ENCODE measurements around the gene GJD3. TPM values are rescaled to one million over a fixed set of nuclear protein-coding genes. Genes with fewer than 3 reads are reported as not detected.
A peak's percentile ranks its signal among the peaks of the same experiment; 100 is the strongest.

The GJD3 gene
- total RNA-seq, 2 donors from 2014 or later = 1.3 TPM; not detected in 1

- no peak overlapping the region for H3K4me3 ChIP-seq
- DNase-seq = no peak
- ATAC-seq = no peak
- no peak for TF ChIP-seq POLR2A (IDR thresholded peaks at IDR 0.05)
- TF ChIP-seq CTCF (IDR thresholded peaks at IDR 0.05) = no peak
- no peaks in the 10 kb centered on the region for H3K36me3 ChIP-seq (replicated peaks in 1 of 2; ENCODE audit: insufficient read depth in 1 of 2, low read depth in 2 of 2)
- no peaks in the 10 kb centered on the region for H3K27me3 ChIP-seq
- intact Hi-C loops (cut with DNase I) = no loop called here
- H3K4me1 ChIP-seq = peaks cover 67% of the 10 kb centered on the region
- H3K27ac ChIP-seq = peak overlapping the region; percentile 45 to 91 (median 86)
- WGBS, 2 donors = 80 to 84% methylated on average over 4 of the region's 4 CpGs
- no peaks in the 10 kb centered on the region for H3K9me3 ChIP-seq
Measured at GRCh38 chr17:40333781-40334448, 30.6 kb downstream of the GJD3 start.

GRCh38 chr17:40331743-40332641, 32.5 kb downstream of the GJD3 start:
- no peak overlapping the region for H3K4me3 ChIP-seq
- DNase-seq (peak; percentile 88 to 93 (median 91)), ATAC-seq (peak; percentile 90)
- peak in 2 of 3 donors; percentile 10 to 24 for TF ChIP-seq POLR2A (IDR thresholded peaks at IDR 0.05)
- TF ChIP-seq CTCF (IDR thresholded peaks at IDR 0.05) = peak in 2 of 7 experiments; percentile 12 to 31
- peaks cover 80% of the 10 kb centered on the region for H3K4me1 ChIP-seq
- H3K27me3 ChIP-seq = no peaks in the 10 kb centered on the region
- no peaks in the 10 kb centered on the region for H3K36me3 ChIP-seq (replicated peaks in 1 of 2; ENCODE audit: insufficient read depth in 1 of 2, low read depth in 2 of 2)
- H3K9me3 ChIP-seq = no peaks in the 10 kb centered on the region
- intact Hi-C loops (cut with DNase I) = no loop called here
- H3K27ac ChIP-seq = peak overlapping the region; percentile 80 to 91 (median 88)
- 0 to 9% methylated on average over 6 to 21 of the region's 22 CpGs for WGBS, 2 donors

- Histone ChIP-seq H3K27me3 (no peaks in the 10 kb centered on the region), H3K9me3 (no peaks in the 10 kb centered on the region), H3K36me3 (replicated peaks in 1 of 2; ENCODE audit: insufficient read depth in 1 of 2, low read depth in 2 of 2) (no peaks in the 10 kb centered on the region), H3K4me1 (peaks cover 91% of the 10 kb centered on the region), H3K4me3 (no peak overlapping the region), H3K27ac (peak overlapping the region; percentile 80 to 91 (median 88))
- peak in 1 of 4 donors; percentile 32 for DNase-seq
- WGBS, 2 donors = 73 to 78% methylated on average over 7 to 10 of the region's 10 CpGs
- intact Hi-C loops (cut with DNase I) = no loop called here
- TF ChIP-seq POLR2A (IDR thresholded peaks at IDR 0.05) (no peak), CTCF (IDR thresholded peaks at IDR 0.05) (no peak)
- no peak for ATAC-seq
Measured at GRCh38 chr17:40330850-40331470, 33.6 kb downstream of the GJD3 start.

DNA sequence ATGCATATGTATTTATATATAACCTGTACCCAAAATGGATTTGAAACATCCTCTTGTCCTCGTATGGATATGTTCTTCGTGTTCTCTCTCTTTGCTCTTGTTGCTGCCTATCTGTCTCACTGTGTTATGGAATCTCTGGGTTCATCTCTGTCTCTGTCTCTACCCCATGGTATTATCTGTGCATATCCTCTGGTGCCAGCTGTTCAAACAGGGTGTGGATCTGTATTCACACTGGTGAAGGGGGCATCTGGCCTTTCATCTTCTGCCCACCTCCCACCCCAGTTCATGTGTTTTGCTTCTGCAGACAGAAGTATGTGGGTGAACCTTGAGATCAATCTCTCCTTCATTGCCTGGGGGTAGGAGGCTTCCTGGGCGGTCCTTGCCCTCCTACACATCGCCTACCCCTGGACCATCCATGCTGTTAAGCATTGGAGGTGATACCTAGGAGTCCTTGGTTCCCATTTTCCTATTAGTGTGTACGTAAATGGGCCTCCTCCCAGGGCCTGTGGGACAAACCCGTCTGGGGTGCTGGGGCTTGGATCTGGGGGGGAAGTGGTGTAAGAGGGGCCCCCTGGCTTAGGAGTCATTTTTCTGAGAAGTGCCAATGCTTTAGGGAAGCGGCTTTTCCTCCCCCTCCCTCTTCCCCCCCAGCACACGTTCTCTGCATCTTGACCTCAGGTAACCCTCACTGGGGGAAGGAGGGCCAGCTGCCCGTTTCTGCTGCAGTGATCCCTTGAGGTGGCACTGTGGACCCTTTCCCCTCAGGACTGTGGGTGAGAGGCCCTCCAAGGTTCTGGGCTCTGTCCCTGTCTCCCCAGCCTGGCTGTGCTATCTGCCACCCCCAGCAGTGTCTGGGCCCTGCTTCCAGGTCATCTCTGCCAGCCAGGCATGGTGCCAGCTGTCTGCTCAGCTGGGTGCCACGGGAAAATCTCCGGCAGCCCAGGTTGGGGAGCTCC, 34.4 kb downstream of the GJD3 start:
- Histone ChIP-seq H3K9me3 (no peaks in the 10 kb centered on the region), H3K36me3 (replicated peaks in 1 of 2; ENCODE audit: insufficient read depth in 1 of 2, low read depth in 2 of 2) (no peaks in the 10 kb centered on the region), H3K4me1 (peaks cover 89% of the 10 kb centered on the region), H3K27me3 (no peaks in the 10 kb centered on the region), H3K27ac (peak overlapping the region; percentile 80 to 91 (median 88)), H3K4me3 (no peak overlapping the region)
- DNase-seq = peak; percentile 75 to 89 (median 83)
- TF ChIP-seq POLR2A (IDR thresholded peaks at IDR 0.05) (no peak), CTCF (IDR thresholded peaks at IDR 0.05) (no peak)
- intact Hi-C loops (cut with DNase I) = no loop called here
- peak; percentile 15 for ATAC-seq
- WGBS, 2 donors = 25 to 39% methylated on average over 7 to 11 of the region's 11 CpGs

All from body of pancreas (tissue), 4 donors.